ENCODE measurements around the gene DIP2C.

Gene DIP2C

DNA sequence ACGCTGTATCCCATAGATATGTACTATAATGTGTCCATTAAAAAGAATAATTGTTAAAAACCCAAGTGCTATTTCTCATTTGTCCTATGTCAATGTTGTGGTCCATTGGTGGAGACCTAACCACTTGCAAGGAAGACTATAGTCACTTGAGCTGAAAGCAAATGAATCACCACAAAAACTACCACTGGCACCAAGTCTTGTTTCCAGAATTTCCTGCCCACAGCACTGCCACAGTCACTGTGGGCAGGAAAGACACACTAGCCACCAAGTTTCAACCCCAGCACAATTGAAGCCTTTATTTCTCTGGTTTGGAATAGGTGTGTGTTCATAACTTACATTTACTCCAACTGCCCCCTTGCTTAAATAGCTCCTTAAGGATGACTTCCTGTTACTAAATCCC is 12.4 kb downstream of the DIP2C start:
- no peak for DNase-seq

DNA sequence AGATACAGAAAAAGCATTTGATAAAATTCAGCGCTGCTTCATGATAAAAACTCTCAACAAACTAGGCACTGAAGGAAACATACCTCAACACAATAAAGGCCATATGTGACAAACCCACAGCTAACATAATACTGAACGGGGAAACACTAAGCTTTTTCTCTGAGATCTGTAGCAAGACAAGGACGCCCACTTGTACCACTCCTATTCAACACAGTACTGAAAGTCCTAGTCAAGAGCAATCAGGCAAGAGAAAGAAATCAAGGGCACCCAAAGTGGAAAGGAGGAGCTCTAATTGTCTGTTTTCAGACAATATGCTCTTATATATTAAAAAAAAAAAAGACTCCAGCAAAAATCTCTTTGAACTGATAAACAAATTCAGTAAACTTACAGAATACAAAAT is 13.3 kb downstream of the DIP2C start:
- no peak for DNase-seq

DNA sequence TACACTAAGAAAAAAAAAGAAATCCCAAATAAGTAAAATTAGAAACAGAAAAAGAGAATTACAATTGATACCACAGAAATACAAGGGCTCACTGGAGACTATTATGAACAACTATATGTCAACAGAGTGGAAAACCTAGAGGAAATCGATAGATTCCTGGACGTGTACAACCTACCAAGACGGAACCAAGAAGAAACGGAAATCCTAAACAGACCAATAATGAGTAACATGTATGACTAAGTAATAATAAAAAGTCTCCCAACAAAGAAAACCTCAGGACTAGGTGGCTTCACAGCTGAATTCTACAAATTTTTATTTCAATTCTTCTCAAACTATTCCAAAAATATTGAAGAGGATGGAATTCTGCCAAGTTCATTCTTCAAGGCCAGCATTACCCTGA is 13.9 kb downstream of the DIP2C start:
- DNase-seq: no peak

GRCh38 chr10:673492-673891 is 16.0 kb downstream of the DIP2C start:
- no peak for DNase-seq

DNA sequence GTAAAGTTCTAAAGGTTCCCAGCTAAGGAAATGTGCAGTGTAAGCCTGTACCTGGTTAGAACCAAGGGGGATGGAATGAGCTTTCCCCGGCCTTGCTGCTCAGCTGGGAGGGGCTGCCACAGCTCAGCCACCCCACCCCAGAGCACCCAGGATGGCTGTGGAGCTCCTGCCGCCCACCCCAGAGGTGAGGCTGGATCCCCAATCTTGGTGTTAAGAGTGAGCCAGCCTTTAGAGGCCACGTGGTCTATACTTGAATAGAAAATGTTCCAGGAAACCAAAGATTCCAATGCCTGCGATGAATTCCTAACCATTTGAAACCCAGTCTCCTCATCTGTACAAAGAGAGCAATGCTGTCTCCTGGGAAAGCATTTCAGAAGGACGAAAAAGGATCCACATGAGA is 16.5 kb downstream of the DIP2C start:
- no peak for DNase-seq

DNA sequence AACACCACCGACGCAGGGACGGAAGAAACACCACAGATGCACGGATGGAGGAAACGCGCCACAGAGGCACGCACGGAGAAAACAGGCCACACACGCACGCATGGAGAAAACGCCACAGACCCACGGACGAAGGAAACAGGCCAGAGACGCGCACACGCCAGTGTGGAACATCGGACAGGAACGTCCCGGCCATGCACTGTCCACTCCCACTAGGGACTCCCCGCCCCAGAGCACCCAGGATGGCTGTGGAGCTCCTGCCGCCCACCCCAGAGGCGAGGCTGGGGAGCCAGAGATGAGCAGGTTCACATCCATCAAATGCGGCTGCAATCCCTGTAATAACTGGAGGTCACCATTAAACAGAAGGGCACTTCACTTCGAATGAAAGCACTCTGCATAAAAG is 17.3 kb downstream of the DIP2C start:
- no peak for DNase-seq

- no peak for DNase-seq
Measured at GRCh38 chr10:670990-671389, 18.5 kb downstream of the DIP2C start.

GRCh38 chr10:670038-670437 is 19.4 kb downstream of the DIP2C start:
- no peak for DNase-seq

DNA sequence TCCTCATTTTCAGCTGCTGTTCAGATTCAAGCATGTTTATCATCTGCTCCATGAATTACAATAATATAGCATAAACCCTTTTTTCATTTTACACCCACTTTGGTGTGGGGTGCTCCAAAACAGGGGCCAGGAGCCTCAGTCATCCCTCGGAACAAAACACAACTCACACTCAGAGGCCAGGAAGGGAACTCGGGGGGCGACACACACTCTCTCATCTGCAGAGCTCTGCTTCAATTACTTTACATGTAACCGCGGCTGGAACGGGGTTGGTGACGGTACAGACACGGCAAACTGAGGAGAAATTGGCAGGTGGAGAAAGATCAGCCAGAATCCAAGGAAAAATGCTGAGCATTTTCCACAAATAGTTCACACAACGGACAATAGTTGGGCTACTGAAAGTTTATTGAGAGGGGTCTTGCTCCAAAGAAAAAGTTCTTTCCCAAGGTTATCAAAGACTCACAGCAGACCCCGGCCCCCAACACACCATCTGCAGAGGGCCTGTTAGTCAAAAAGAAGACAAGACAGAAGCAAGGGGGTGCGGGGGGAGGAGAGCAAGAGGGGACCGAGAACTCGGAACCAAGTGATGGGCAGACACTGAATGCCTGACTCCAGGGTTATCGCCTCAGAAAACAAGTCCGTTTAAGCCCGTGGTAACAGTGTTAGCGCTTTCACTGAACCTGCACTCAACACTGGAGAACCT is 20.5 kb downstream of the DIP2C start:
- DNase-seq: no peak

- no peak for DNase-seq
Measured at GRCh38 chr10:667602-668143, 21.8 kb downstream of the DIP2C start.

DNA sequence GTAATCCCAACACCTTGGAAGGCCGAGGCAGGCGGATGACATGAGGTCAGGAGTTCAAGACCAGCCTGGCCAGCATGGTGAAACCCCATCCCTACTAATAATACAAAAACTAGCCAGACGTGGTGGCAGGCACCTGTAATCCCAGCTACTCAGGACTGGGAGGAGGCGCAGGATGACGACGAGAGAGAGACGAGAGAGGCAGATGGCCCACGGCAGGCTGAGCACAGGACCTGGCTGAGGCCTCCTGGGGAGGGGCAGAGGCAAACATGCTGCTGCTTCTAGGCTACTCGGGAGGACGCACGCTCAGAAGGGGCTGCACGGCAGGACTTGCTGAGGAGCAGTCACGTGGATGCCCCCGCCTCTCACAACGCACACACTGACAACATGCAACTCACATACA is 22.4 kb downstream of the DIP2C start:
- DNase-seq: peak; percentile 18

GRCh38 chr10:666237-667012 is 23.0 kb downstream of the DIP2C start:
- DNase-seq: no peak

- no peak for DNase-seq
Measured at GRCh38 chr10:665579-666091, 23.8 kb downstream of the DIP2C start.

DNA sequence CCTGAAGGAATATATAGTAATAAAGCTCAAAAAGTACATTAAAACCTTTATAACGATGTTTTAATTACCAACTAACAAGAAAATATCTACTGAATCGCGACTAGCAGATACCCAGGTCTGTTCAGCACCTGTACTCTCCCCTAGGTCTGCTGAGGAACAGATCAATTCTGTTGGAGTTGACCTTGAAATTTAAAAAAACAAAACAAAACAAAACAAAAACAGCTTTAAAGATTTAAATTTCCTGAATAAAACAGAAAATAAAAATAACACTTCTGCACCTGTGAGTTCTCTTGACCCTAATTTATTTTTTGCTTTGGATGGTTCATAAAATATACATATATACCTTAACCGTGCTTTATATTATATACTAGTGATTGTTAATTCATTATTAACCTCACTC is 24.6 kb downstream of the DIP2C start:
- no peak for DNase-seq

DNA sequence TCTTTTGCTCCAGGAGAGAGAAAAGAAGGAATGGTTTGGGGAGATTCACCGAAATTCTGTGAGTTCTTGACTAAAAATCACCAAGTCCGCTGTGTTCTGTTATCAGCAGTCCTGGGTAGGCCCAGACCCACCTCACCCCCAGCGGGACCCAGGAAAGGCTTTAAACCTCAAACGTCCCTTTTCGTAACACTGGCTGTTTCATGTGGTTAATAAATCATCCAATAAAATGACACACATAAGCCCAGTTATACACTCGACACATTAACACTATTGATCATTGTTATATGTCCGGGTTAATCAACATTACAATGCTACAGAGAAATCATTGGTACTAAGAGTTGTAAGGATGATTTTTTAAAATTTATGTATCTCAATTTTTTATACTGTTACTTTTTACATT is 25.2 kb downstream of the DIP2C start:
- no peak for DNase-seq

DNA sequence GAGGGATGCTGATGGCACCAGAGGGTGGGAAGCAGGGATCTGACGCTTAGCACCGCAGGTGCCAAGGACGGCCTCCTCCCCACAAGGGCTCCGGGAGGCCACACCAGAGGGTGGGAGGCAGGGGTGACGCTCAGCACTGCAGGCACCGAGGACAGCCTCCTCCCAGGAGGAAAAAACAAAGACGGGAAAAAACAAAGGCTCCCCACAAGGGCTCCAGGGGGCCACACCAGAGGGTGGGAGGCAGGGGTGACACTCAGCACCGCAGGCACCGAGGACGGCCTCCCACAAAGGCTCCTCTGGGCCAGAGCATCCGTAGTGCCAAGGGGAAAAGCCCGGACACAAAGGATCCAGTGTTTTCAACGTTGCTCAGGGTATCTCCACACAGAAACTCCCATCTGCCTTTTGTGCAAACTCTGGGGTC is 25.6 kb downstream of the DIP2C start:
- DNase-seq: no peak

- no peak for DNase-seq
Measured at GRCh38 chr10:663466-663751, 26.1 kb downstream of the DIP2C start.

DNA sequence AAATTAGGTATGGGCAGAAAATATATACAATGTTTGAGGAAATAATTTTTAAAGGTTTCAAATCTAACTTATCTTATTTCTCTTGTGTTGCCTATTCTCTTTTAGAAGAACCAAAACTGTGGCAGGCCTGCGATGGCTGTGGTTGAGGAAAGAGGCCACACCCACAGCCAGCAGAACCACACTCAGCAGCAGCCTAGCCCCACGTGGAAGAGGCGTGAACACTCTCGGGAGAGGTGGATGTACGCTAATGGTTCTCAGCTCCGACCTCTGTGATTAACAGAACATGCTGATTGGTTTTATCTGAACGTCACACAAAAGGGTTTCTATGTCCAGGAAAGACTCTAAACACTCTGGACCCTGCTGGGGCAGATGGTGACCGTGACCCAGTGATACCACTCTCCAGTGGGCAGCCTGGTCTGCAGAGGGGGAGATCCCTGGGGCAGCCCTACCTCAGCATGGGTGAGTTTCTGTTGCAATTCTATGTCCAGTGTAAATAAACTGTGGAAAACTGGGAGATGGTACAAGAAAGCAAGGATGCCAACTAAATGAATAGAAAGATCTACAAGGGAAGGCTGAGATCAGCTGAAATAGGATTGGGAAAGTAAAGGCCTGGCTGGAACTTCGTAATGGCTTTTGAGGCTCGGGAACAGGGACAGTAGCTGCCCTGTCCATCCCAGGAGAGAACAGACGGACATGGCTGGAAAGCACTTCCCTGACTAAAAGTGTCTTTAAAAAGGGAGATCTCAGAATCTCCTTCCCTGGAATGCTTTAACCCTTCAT is 26.6 kb downstream of the DIP2C start:
- DNase-seq: no peak

- no peak for DNase-seq
Measured at GRCh38 chr10:662223-662605, 27.3 kb downstream of the DIP2C start.

GRCh38 chr10:661597-662222 is 27.8 kb downstream of the DIP2C start:
- no peak for DNase-seq

DNA sequence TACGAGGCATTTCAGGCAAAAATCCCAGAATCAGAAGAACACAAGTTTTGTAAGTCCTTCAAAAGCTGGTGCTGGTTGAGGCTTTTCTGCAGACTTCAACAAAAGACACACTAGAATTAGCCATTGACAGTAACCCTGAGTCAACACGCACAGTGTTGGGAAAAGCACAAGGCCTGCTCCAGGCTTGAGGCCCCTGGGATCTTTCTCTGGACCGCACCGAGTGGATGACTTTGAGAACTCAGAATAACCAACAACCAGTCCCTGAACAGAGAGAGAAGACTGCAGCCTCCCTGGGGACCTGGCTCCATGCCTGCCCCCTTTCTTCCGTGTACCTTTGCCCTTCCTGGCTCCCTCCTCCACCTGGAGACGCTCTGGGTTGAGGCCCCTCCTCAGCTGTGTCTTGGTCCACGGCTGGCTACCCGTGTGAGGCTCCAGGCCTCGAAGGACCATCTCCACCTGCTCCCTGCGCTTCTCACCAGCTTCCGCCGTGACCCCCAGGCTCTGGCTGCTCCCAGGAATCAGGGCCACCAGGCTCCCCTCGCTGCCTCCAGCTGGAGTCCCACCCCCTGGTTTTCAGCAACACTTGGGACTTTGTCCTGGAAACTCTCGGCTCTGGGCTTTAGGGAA is 28.4 kb downstream of the DIP2C start:
- no peak for DNase-seq

GRCh38 chr10:660413-660969 is 29.0 kb downstream of the DIP2C start:
- no peak for DNase-seq
